HepG2 (cell line): ENCODE data around the gene NEURL2. TPM values are rescaled to one million over a fixed set of nuclear protein-coding genes. Genes with fewer than 3 reads are reported as not detected.

ENCODE experiments used
- CEBPG ChIP-seq: IDR thresholded peaks from 2 replicates; pipeline ENCODE4 v1.6.1; 2016
- FOSL1 ChIP-seq: sonication (generic); formaldehyde crosslinking; IDR thresholded peaks from 2 replicates; pipeline ENCODE4 v1.9.0; 2021; ENCODE audit warnings: missing genetic modification reagents, borderline replicate concordance
- HMG20A ChIP-seq: IDR thresholded peaks from 2 replicates; pipeline ENCODE4 v1.6.1; 2016; ENCODE audit warnings: borderline replicate concordance
- NR3C1 ChIP-seq: sonication (generic); formaldehyde crosslinking; IDR thresholded peaks from 2 replicates; pipeline ENCODE4 v1.4.0; 2020; ENCODE audit warnings: missing genetic modification reagents
- PCBP1 ChIP-seq: fragments of 200-400 bp; formaldehyde crosslinking; IDR thresholded peaks from 2 replicates; pipeline ENCODE4 v1.6.1; 2017; ENCODE audit warnings: mild to moderate bottlenecking, low read depth, low read length, borderline replicate concordance
- PITX1 ChIP-seq: sonication (generic); formaldehyde crosslinking; IDR thresholded peaks from 2 replicates; pipeline ENCODE4 v1.5.1; 2020; ENCODE audit warnings: mild to moderate bottlenecking, missing genetic modification reagents
- RELA ChIP-seq: sonication (generic); formaldehyde crosslinking; IDR thresholded peaks from 2 replicates; pipeline ENCODE4 v1.4.0; 2020; ENCODE audit warnings: missing genetic modification reagents
- RORA ChIP-seq: sonication (generic); formaldehyde crosslinking; IDR thresholded peaks from 2 replicates; pipeline ENCODE4 v1.5.0; 2020; ENCODE audit warnings: mild to moderate bottlenecking, missing genetic modification reagents, moderate library complexity
- ZBTB38 ChIP-seq: sonication (generic); formaldehyde crosslinking; IDR thresholded peaks from 2 replicates; pipeline ENCODE4 v1.5.1; 2020; ENCODE audit warnings: mild to moderate bottlenecking, missing genetic modification reagents
- ZFP36L1 ChIP-seq: sonication (generic); formaldehyde crosslinking; IDR thresholded peaks from 2 replicates; pipeline ENCODE4 v1.8.0; 2022; ENCODE audit warnings: mild to moderate bottlenecking, missing genetic modification reagents, moderate library complexity
- ZMAT3 ChIP-seq: sonication (generic); formaldehyde crosslinking; conservative IDR thresholded peaks from 2 replicates; pipeline ENCODE4 v1.7.0; 2021; ENCODE audit warnings: missing genetic modification reagents
- ZNF225 ChIP-seq: sonication (generic); formaldehyde crosslinking; IDR thresholded peaks from 2 replicates; pipeline ENCODE4 v1.4.0; 2020; ENCODE audit warnings: mild to moderate bottlenecking, missing genetic modification reagents
- ZNF292 ChIP-seq: sonication (generic); formaldehyde crosslinking; IDR thresholded peaks from 2 replicates; pipeline ENCODE4 v1.8.1; 2022; ENCODE audit warnings: mild to moderate bottlenecking, low read depth, missing genetic modification reagents, borderline replicate concordance
- ZNF383 ChIP-seq: sonication (generic); formaldehyde crosslinking; IDR thresholded peaks from 2 replicates; pipeline ENCODE4 v1.4.0; 2020; ENCODE audit warnings: missing genetic modification reagents, mild to moderate bottlenecking, borderline replicate concordance
- ZNF567 ChIP-seq: sonication (generic); formaldehyde crosslinking; IDR thresholded peaks from 2 replicates; pipeline ENCODE4 v1.8.1; 2023; ENCODE audit warnings: mild to moderate bottlenecking, missing genetic modification reagents, borderline replicate concordance
- ZSCAN20 ChIP-seq: sonication (generic); formaldehyde crosslinking; IDR thresholded peaks from 2 replicates; pipeline ENCODE4 v1.4.0; 2020; ENCODE audit warnings: missing genetic modification reagents, mild to moderate bottlenecking, borderline replicate concordance
- polyA plus RNA-seq, 8 experiments: library from polyadenylated mRNA; depleted of rRNA in 3 of 8; stranded (reverse) in 7 of 8; unstranded in 1 of 8; fragments of >200 nt; fragmentation: Illumina TruSeq in 4 of 8; extraction: Trizol in 4 of 8; gene quantifications; 2 replicates each; pipeline versions ENCODE4 v1.2.1 to v1.2.3, GENCODE V29; 2011 to 2016; ENCODE audit warnings: low read depth in 4 of 8, missing spikeins in 1 of 8, mixed read lengths in 1 of 8; ENCODE audit not compliant: insufficient read depth in 1 of 8
- total RNA-seq, 5 experiments: library from RNA; depleted of rRNA; stranded (reverse); fragments of >200 nt; fragmentation: Illumina TruSeq; extraction: Trizol; gene quantifications; 2 replicates each; pipeline ENCODE4 v1.2.3, GENCODE V29; 2016; ENCODE audit warnings: low read depth in 1 of 5
- TF ChIP-seq, protein P1 (sequence below): sonication (generic); formaldehyde crosslinking; IDR thresholded peaks from 2 replicates; pipeline ENCODE4 v1.4.0; 2020; ENCODE audit warnings: missing genetic modification reagents, borderline replicate concordance
- TF ChIP-seq, protein P2 (sequence below): sonication (generic); formaldehyde crosslinking; IDR thresholded peaks from 2 replicates; pipeline ENCODE4 v1.4.0; 2020; ENCODE audit warnings: low read depth, mild to moderate bottlenecking, missing genetic modification reagents
- TF ChIP-seq, protein P3 (sequence below): sonication (generic); formaldehyde crosslinking; IDR thresholded peaks from 2 replicates; pipeline ENCODE4 v1.8.1; 2023; ENCODE audit warnings: mild to moderate bottlenecking, missing genetic modification reagents, borderline replicate concordance
- TF ChIP-seq, protein P4 (sequence below): sonication (generic); formaldehyde crosslinking; conservative IDR thresholded peaks from 2 replicates; pipeline ENCODE4 v1.8.0; 2022; ENCODE audit warnings: missing genetic modification reagents
- TF ChIP-seq, protein P5 (sequence below): sonication (generic); formaldehyde crosslinking; IDR thresholded peaks from 2 replicates; pipeline ENCODE4 v1.4.0; 2020; ENCODE audit warnings: mild to moderate bottlenecking, missing genetic modification reagents

NEURL2 gene
- total and polyA plus RNA-seq, 2 of the 13 experiments (the other 11 are each of a cell fraction or from before 2014, with no cell fraction given) = 7.2 to 9.7 TPM

DNA sequence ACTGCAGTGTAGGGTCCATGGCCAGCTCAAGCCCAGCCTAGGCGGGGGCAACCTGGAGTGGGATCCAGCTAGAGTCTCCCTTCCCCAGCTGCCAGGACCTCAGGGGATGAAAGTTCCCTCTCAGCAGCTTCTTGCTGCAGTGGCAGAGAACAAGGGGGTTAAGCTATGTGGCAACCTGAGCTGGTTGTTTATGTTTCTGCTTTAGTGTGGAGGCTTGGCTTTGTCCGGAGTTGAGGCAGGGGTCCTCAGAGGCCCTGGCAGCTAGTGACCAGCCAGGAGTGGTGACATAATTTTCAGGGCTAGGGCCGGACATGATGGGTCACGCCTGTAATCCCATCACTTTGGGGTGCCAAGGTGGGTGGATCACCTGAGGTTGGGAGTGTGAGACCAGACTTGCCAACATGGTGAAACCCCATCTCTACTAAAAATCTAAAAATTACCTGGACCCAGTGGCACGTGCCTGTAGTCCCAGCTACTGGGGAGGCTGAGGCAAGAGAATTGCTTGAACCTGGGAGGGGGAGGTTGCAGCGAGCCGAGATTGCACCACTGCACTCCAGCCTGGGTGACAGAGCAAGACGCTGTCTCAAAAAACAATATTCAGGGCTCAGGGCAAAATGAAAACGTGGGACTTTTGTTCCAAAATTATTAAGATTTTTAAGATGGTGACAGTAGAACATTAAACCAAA lies 35.0 kb upstream of the NEURL2 start (continued):
- TF ChIP-seq, protein P1, sequence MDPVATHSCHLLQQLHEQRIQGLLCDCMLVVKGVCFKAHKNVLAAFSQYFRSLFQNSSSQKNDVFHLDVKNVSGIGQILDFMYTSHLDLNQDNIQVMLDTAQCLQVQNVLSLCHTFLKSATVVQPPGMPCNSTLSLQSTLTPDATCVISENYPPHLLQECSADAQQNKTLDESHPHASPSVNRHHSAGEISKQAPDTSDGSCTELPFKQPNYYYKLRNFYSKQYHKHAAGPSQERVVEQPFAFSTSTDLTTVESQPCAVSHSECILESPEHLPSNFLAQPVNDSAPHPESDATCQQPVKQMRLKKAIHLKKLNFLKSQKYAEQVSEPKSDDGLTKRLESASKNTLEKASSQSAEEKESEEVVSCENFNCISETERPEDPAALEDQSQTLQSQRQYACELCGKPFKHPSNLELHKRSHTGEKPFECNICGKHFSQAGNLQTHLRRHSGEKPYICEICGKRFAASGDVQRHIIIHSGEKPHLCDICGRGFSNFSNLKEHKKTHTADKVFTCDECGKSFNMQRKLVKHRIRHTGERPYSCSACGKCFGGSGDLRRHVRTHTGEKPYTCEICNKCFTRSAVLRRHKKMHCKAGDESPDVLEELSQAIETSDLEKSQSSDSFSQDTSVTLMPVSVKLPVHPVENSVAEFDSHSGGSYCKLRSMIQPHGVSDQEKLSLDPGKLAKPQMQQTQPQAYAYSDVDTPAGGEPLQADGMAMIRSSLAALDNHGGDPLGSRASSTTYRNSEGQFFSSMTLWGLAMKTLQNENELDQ = no peak
- TF ChIP-seq, protein P2, sequence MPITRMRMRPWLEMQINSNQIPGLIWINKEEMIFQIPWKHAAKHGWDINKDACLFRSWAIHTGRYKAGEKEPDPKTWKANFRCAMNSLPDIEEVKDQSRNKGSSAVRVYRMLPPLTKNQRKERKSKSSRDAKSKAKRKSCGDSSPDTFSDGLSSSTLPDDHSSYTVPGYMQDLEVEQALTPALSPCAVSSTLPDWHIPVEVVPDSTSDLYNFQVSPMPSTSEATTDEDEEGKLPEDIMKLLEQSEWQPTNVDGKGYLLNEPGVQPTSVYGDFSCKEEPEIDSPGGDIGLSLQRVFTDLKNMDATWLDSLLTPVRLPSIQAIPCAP (CRISPR knock-in tag) = no peak
- TF ChIP-seq ZFP36L1 (CRISPR knock-in tag) (no peak), NR3C1 (CRISPR knock-in tag) (no peak), ZNF225 (CRISPR knock-in tag) (no peak), FOSL1 (CRISPR knock-in tag) (no peak), ZMAT3 (CRISPR knock-in tag) (peak; percentile 57; the same call in 1 of the 2 replicates), PCBP1 (no peak), PITX1 (CRISPR knock-in tag) (peak; percentile 78; the same call in 1 of the 2 replicates), HMG20A (CRISPR knock-in tag) (no peak), CEBPG (peak; percentile 57; the same call in 1 of the 2 replicates), ZNF383 (CRISPR knock-in tag) (no peak), RORA (no peak), ZNF292 (CRISPR knock-in tag) (peak; percentile 73; the same call in 1 of the 2 replicates), ZNF567 (no peak), ZBTB38 (CRISPR knock-in tag) (peak; percentile 44; the same call in 1 of the 2 replicates), ZSCAN20 (CRISPR knock-in tag) (no peak), RELA (CRISPR knock-in tag) (no peak)
- TF ChIP-seq, protein P3, sequence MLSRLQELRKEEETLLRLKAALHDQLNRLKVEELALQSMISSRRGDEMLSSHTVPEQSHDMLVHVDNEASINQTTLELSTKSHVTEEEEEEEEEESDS (CRISPR knock-in tag) = no peak
- TF ChIP-seq, protein P4, sequence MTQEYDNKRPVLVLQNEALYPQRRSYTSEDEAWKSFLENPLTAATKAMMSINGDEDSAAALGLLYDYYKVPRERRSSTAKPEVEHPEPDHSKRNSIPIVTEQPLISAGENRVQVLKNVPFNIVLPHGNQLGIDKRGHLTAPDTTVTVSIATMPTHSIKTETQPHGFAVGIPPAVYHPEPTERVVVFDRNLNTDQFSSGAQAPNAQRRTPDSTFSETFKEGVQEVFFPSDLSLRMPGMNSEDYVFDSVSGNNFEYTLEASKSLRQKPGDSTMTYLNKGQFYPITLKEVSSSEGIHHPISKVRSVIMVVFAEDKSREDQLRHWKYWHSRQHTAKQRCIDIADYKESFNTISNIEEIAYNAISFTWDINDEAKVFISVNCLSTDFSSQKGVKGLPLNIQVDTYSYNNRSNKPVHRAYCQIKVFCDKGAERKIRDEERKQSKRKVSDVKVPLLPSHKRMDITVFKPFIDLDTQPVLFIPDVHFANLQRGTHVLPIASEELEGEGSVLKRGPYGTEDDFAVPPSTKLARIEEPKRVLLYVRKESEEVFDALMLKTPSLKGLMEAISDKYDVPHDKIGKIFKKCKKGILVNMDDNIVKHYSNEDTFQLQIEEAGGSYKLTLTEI (CRISPR knock-in tag) = no peak
- TF ChIP-seq, protein P5, sequence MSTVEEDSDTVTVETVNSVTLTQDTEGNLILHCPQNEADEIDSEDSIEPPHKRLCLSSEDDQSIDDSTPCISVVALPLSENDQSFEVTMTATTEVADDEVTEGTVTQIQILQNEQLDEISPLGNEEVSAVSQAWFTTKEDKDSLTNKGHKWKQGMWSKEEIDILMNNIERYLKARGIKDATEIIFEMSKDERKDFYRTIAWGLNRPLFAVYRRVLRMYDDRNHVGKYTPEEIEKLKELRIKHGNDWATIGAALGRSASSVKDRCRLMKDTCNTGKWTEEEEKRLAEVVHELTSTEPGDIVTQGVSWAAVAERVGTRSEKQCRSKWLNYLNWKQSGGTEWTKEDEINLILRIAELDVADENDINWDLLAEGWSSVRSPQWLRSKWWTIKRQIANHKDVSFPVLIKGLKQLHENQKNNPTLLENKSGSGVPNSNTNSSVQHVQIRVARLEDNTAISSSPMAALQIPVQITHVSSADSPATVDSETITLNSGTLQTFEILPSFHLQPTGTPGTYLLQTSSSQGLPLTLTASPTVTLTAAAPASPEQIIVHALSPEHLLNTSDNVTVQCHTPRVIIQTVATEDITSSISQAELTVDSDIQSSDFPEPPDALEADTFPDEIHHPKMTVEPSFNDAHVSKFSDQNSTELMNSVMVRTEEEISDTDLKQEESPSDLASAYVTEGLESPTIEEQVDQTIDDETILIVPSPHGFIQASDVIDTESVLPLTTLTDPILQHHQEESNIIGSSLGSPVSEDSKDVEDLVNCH = no peak
